HUDEP-2 (cell line): Measurements from ENCODE around the gene APEH.
A peak's percentile ranks its signal among the peaks of the same experiment; 100 is the strongest.
"Not testable (repeated sequence)": the region's sequence is repeated elsewhere in the genome, so short reads cannot be mapped to it uniquely, and the experiment has no call there.

ENCODE experiments used
- DNase-seq, 76 experiments: peaks; one replicate each; lab custom pipeline; 2025; ENCODE audit not compliant: unreplicated experiment in 76 of 76; lab: John Stamatoyannopoulos, UW

APEH gene

GRCh38 chr3:49689046-49689907, 15.1 kb downstream of the APEH start, which contains the start of the genes MST1 and RNF123:
Gene MST1 (minus strand): TSS chr3:49689474. CDS start chr3:49688691, 783 bp downstream.
Gene RNF123 (plus strand): TSS chr3:49689557. CDS start chr3:49691166, 1,609 bp downstream.
- no peak for DNase-seq

GRCh38 chr3:49689908-49690624, 15.9 kb downstream of the APEH start:
- DNase-seq = not testable (repeated sequence)

GRCh38 chr3:49690856-49691255, 16.7 kb downstream of the APEH start:
- DNase-seq = not testable (repeated sequence)

- not testable (repeated sequence) for DNase-seq
Observed at GRCh38 chr3:49691481-49691880, 17.3 kb downstream of the APEH start.

- not testable (repeated sequence) for DNase-seq
Observed at GRCh38 chr3:49694409-49695070, 20.4 kb downstream of the APEH start.

GRCh38 chr3:49695350-49696015, 21.3 kb downstream of the APEH start:
- DNase-seq = not testable (repeated sequence)

GRCh38 chr3:49699281-49699979, 25.3 kb downstream of the APEH start:
- DNase-seq = peak in 53 of 76 experiments; percentile 1 to 71 (median 42)

- no peak for DNase-seq
Observed at GRCh38 chr3:49700014-49700413, 25.9 kb downstream of the APEH start.

- DNase-seq = no peak
Observed at GRCh38 chr3:49700453-49701128, 26.4 kb downstream of the APEH start.

- DNase-seq = peak in 3 of 76 experiments; percentile 9 to 15 (median 11)
Observed at GRCh38 chr3:49701388-49702077, 27.4 kb downstream of the APEH start.

GRCh38 chr3:49702672-49703071, 28.5 kb downstream of the APEH start:
- DNase-seq = no peak

- DNase-seq = peak in 60 of 76 experiments; percentile 9 to 69 (median 45)
Observed at GRCh38 chr3:49703443-49703927, 29.3 kb downstream of the APEH start.

- no peak for DNase-seq
Observed at GRCh38 chr3:49703956-49704355, 29.8 kb downstream of the APEH start.

GRCh38 chr3:49704629-49705028, 30.5 kb downstream of the APEH start:
- no peak for DNase-seq

GRCh38 chr3:49705390-49705960, 31.3 kb downstream of the APEH start:
- no peak for DNase-seq

- no peak for DNase-seq
Observed at GRCh38 chr3:49706456-49707112, 32.4 kb downstream of the APEH start.

- no peak for DNase-seq
Observed at GRCh38 chr3:49707113-49707480, 32.9 kb downstream of the APEH start.

GRCh38 chr3:49709852-49710251, 35.7 kb downstream of the APEH start:
- no peak for DNase-seq
